Omental fat pad (tissue), 4 donors: Measurements from ENCODE around the gene CCDC88C. TPM values are rescaled to one million over a fixed set of nuclear protein-coding genes. Genes with fewer than 3 reads are reported as not detected.

Experiments used
- ATAC-seq: fragments of 150-250 bp; one replicate; pipeline ENCODE4 v1.9.1; 2016; ENCODE audit warnings: mild to moderate bottlenecking, moderate library complexity; ENCODE audit not compliant: low FRiP score
- DNase-seq: peaks from one replicate; pipeline ENCODE4 v3.0.0-alpha.2; 2019; ENCODE audit warnings: low spot score
- total RNA-seq, 4 donors: library from RNA; depleted of rRNA; stranded (reverse); fragments of >200 nt; gene quantifications; one replicate each; pipeline ENCODE4 v1.1.0, GENCODE V29; 2016
- TF ChIP-seq, protein P1 (sequence below), 3 donors: fragments of 450-650 bp; IDR thresholded peaks; one replicate each; pipeline ENCODE4 v1.5.1; 2016 to 2017; ENCODE audit warnings: antibody characterized with exemption in 3 of 3, mild to moderate bottlenecking in 3 of 3, moderate library complexity in 2 of 3

CCDC88C gene
- total RNA-seq, 4 donors from 2014 or later = 4.5 to 36.6 (median 9.4) TPM

DNA sequence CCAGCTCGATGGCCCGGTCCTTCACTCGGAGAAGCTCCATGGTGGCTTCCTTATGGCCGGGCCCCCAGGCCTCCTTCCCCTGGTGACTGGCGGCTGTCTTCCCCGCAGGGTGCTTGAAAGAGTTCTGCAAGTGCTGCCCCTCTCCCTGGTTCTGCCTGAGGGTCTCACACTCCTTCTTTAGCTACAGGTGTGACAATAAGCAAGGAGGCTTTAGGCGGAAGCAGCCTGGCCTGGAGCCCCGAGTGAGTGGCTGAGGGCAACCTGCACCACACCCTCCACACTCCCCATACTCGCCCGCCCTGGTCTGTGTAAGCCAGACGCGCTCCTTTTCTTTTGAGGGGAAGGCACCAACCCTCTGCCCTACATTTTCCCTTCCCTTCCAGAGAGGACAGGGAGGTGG is 110.6 kb downstream of the CCDC88C start:
- ATAC-seq (no peak), DNase-seq (no peak)

DNA sequence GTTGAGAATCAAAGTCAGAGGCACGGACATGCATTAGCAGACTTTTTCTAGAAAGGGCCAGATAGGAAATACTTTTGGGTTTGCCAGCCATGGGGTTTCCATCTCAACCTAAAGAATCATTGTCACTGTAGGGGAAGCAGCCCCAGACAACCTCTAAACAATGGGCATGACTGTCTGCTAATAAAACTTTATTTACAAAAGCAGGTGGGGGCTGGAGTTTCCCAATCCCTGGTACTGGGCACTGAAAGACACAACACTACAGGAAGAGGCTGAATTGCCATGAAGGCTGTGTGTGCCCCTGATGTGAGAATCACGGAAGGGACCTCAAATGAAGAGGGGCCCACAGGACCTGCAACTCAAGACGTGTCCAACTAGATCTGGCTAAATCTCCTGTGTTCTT is 111.1 kb downstream of the CCDC88C start:
- no peak for DNase-seq
- TF ChIP-seq, protein P1, sequence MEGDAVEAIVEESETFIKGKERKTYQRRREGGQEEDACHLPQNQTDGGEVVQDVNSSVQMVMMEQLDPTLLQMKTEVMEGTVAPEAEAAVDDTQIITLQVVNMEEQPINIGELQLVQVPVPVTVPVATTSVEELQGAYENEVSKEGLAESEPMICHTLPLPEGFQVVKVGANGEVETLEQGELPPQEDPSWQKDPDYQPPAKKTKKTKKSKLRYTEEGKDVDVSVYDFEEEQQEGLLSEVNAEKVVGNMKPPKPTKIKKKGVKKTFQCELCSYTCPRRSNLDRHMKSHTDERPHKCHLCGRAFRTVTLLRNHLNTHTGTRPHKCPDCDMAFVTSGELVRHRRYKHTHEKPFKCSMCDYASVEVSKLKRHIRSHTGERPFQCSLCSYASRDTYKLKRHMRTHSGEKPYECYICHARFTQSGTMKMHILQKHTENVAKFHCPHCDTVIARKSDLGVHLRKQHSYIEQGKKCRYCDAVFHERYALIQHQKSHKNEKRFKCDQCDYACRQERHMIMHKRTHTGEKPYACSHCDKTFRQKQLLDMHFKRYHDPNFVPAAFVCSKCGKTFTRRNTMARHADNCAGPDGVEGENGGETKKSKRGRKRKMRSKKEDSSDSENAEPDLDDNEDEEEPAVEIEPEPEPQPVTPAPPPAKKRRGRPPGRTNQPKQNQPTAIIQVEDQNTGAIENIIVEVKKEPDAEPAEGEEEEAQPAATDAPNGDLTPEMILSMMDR (IDR thresholded peaks at IDR 0.05) = no peak
- ATAC-seq = no peak

More for the DNA sequence above, 110.6 kb downstream of the CCDC88C start:
- TF ChIP-seq, protein P1 (IDR thresholded peaks at IDR 0.05) = no peak

DNA sequence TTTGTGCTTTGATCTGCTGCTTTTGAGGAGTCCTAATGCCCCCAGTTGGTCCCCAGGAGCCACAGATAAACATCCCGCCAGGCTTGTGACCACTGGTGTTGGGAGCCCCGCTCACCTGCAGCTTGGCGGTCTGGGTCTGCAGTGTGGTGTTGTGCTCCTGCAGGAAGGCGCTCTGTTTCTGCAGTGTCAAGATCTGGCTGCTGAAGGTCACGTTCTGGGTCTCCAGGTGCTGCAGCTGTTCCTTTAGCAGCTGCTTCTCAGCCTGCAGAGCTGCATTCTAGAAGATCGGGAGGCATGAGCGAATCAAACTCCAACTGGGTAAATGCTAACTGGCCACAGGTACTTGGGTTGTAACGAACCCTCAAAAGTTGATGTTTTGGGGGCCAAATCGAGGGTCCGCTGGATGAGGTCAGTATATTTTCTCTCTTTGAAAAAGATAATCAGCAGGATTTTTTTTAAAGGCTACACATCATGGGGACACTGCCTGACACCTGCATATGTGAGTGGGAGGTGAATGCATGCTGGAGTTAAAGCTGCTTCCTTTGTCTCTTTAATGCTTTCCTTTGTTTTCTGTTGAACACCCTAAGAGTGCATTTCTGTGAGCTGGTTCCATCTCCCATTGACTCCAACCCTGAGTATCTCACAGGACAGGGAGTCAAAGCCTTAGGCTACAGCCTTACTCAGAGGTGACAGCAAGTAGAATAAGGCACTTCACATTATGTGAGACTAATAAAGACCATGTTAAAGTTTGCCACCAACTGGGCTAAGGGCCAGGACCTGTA is 111.8 kb downstream of the CCDC88C start:
- TF ChIP-seq, protein P1 (IDR thresholded peaks at IDR 0.05) = no peak
- DNase-seq (no peak), ATAC-seq (no peak)

DNA sequence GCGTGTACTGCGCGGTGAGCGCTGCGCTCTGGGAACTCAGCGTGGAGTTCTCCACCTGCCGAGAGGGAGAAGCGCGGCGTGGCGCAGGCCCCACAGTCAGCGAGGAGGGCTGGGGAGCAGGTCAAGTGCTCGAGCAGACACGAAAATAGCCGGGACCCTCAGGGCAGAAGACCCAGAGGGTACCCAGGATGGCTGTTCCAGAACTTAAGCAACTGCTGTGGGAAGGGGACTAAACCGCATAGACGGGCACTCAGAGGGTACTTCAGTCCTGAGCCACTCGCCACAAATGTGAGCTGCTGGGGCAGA is 113.7 kb downstream of the CCDC88C start:
- no peak for DNase-seq
- ATAC-seq = no peak
- TF ChIP-seq, protein P1 (IDR thresholded peaks at IDR 0.05) = no peak

DNA sequence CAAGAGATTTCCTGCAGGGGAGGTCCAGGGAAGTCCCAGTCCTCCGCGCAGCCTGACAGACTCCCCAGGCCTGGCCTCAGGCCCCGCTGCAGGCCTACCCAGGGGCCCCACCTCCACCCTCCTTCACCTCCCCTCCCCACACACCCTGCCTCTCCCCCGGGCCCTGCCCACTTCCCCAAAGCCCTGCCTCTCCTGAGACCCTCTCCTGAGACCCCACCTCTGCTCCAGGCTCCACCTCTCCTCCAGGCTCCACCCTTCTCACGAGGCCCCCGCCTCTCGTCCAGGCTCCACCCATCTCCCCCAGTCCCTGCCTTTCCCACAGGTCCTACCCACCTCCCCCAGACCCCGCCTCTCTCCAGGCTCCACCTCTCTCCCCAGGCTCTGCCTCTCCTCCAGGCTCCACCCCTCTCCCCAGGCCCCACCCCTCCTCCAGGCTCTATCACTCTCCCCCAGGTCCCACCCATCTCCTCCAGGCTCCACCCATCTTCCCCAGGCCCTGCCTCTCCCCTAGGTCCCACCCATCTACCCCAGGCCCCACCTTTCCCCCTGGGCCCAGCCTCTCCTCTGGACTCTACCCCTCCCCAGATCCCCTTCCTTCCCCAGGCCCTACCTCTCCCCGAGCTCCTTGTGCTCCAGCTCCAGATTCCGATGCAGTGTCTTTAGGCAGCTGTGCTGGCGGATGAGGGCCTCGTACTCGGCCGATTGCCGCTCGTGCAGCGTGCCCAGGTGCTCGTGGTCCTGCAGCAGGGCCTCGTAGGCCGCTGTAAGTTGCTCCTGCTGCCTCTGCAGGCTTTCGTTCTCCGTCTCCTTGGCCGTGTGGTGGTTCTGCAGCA is 114.3 kb downstream of the CCDC88C start:
- TF ChIP-seq, protein P1 (IDR thresholded peaks at IDR 0.05) = no peak
- peak; percentile 47 for ATAC-seq
- DNase-seq = no peak

DNA sequence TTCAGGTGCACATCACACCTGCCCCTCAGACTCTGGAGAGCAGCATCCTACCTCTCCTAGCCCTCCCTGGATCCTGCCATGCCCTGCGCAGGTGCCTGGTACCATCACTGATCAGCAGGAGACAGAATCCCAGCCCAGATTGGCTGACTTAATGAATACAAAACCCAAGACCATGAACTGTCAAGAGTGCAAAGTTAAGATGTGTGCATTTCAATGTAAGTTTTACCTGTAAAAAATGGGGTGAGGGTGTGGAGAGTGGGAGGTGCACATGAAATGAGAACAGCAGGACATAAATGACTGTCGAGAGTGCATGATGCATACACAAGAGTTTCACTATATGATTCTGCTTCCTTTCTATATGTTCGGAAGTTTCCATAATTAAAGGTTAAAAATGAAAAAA is 115.2 kb downstream of the CCDC88C start:
- no peak for DNase-seq
- no peak for ATAC-seq
- TF ChIP-seq, protein P1 (IDR thresholded peaks at IDR 0.05) = no peak
